HG03378 (cell line): ENCODE data around the gene ASRGL1.

Experiments used
- ATAC-seq: cut with Tn5 transposase; IDR thresholded peaks from one replicate; pipeline ENCODE4 v1.9.1; 2021; ENCODE audit warnings: mild to moderate bottlenecking, moderate library complexity; ENCODE audit not compliant: unreplicated experiment

Gene ASRGL1

GRCh38 chr11:62439785-62440602 lies 102.7 kb downstream of the ASRGL1 start:
- ATAC-seq, result no peak
